HG02759 (cell line): ENCODE data around the gene FAM219B.

ENCODE experiments used
- ATAC-seq: cut with Tn5 transposase; IDR thresholded peaks from one replicate; pipeline ENCODE4 v1.9.1; 2021; ENCODE audit warnings: mild to moderate bottlenecking, moderate library complexity; ENCODE audit not compliant: unreplicated experiment

The FAM219B gene

DNA sequence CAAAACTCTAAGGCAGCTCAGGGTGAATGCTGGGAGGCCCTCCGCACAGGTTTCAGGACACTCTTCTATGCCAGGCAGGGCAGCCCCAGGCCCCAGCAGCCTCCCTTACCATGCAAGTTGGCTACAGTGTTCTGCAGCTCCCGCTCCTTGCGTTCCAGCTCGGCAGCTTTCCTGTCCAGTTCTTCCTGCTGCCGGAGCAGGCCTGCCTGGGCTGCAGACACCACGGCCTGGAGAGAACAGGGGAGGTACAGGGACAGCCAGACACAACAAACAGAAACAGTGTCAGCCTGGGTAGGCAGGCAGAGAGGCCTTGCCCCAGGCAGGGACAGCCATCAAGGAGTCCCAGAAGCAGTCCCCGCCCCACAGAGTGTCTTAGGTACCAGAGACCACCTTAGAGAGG lies 54.7 kb downstream of the FAM219B start:
- no peak for ATAC-seq

DNA sequence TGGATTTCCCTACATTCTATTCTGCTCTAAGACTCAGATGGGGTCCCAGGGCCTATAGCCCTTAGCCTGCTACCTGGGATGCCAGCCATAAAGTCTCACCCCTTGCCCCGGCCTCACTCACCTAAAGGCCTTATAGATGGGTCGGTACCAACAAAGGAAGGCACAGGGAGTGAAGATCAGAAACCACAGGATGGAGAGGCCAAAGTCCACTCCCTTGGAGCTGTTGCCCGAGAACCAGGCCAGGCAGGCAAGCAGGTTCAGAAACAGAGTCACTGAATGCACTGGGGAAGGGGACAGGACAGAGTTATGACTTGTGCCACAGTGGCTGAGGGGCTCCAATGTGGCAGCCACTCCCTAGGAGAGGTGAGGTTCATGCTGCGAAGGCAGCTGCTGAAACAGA lies 56.3 kb downstream of the FAM219B start:
- ATAC-seq = no peak
